H9 (cell line): ENCODE measurements around the gene RABEP1. TPM values are rescaled to one million over a fixed set of nuclear protein-coding genes. Genes with fewer than 3 reads are reported as not detected.

ENCODE experiments used
- DNase-seq: peaks from one replicate; pipeline ENCODE4 v3.0.0-alpha.2; 2017
- H2AFZ ChIP-seq: one replicate; pipeline ENCODE4 v1.6.1; 2013; ENCODE audit warnings: mild to moderate bottlenecking, low read length, control low read depth, moderate library complexity
- H2AK5ac ChIP-seq: 2 replicates; pipeline ENCODE4 v1.6.1; 2013; ENCODE audit warnings: low read length, control low read depth, mixed read lengths; ENCODE audit not compliant: insufficient read length
- H2BK120ac ChIP-seq: one replicate; pipeline ENCODE4 v1.6.1; 2013; ENCODE audit warnings: low read depth, mild to moderate bottlenecking, low read length, control low read depth, inconsistent platforms; ENCODE audit not compliant: poor library complexity, severe bottlenecking
- H2BK12ac ChIP-seq: 2 replicates; pipeline ENCODE4 v1.6.1; 2013; ENCODE audit warnings: low read length, control low read depth, mixed read lengths, low read depth; ENCODE audit not compliant: insufficient read length
- H2BK15ac ChIP-seq: 2 replicates; pipeline ENCODE4 v1.6.1; 2013; ENCODE audit warnings: low read depth, low read length, control low read depth
- H2BK20ac ChIP-seq: one replicate; pipeline ENCODE4 v1.6.1; 2013; ENCODE audit warnings: low read depth, mild to moderate bottlenecking, low read length, control low read depth, inconsistent platforms; ENCODE audit not compliant: poor library complexity, severe bottlenecking
- H2BK5ac ChIP-seq: 2 replicates; pipeline ENCODE4 v1.6.1; 2013; ENCODE audit warnings: low read length, control low read depth, mixed read lengths; ENCODE audit not compliant: insufficient read length
- H3K14ac ChIP-seq: 2 replicates; pipeline ENCODE4 v1.6.1; 2013; ENCODE audit warnings: low read length, control low read depth; ENCODE audit not compliant: insufficient read depth
- H3K18ac ChIP-seq: 2 replicates; pipeline ENCODE4 v1.6.1; 2013; ENCODE audit warnings: low read depth, mild to moderate bottlenecking, mixed read lengths, low read length, control low read depth; ENCODE audit not compliant: insufficient read length
- H3K23ac ChIP-seq: 2 replicates; pipeline ENCODE4 v1.6.1; 2013; ENCODE audit warnings: low read length, control low read depth, mixed read lengths, low read depth; ENCODE audit not compliant: insufficient read length
- H3K23me2 ChIP-seq: 2 replicates; pipeline ENCODE4 v1.6.1; 2013; ENCODE audit warnings: low read depth, mild to moderate bottlenecking, mixed read lengths, low read length, control low read depth; ENCODE audit not compliant: insufficient read length, poor library complexity, severe bottlenecking
- H3K27ac ChIP-seq: 2 replicates; pipeline ENCODE4 v1.5.1; 2013; ENCODE audit warnings: low read length, control low read depth, mixed read lengths, low read depth; ENCODE audit not compliant: insufficient read length
- H3K27me3 ChIP-seq: 2 replicates; pipeline ENCODE4 v1.6.1; 2013; ENCODE audit warnings: low read length, control low read depth, inconsistent platforms; ENCODE audit not compliant: insufficient read depth
- H3K4ac ChIP-seq: 2 replicates; pipeline ENCODE4 v1.6.1; 2013; ENCODE audit warnings: low read depth, mild to moderate bottlenecking, control low read depth, inconsistent platforms, low read length, moderate library complexity
- H3K4me1 ChIP-seq: 2 replicates; pipeline ENCODE4 v1.6.1; 2013; ENCODE audit warnings: low read length, control low read depth, inconsistent platforms; ENCODE audit not compliant: insufficient read depth
- H3K4me2 ChIP-seq: 2 replicates; pipeline ENCODE4 v1.6.1; 2013; ENCODE audit warnings: low read length, control low read depth, mixed read lengths; ENCODE audit not compliant: insufficient read length, insufficient read depth
- H3K56ac ChIP-seq: 2 replicates; pipeline ENCODE4 v1.6.1; 2013; ENCODE audit warnings: low read depth, mild to moderate bottlenecking, mixed read lengths, low read length, control low read depth; ENCODE audit not compliant: insufficient read length
- H3K79me1 ChIP-seq: 2 replicates; pipeline ENCODE4 v1.6.1; 2013; ENCODE audit warnings: low read depth, mild to moderate bottlenecking, moderate library complexity, low read length, control low read depth, inconsistent platforms; ENCODE audit not compliant: insufficient read depth, poor library complexity, severe bottlenecking
- H3K79me2 ChIP-seq: 2 replicates; pipeline ENCODE4 v1.6.1; 2013; ENCODE audit warnings: low read length, control low read depth, inconsistent platforms; ENCODE audit not compliant: insufficient read depth
- H3K9ac ChIP-seq: 2 replicates; pipeline ENCODE4 v1.6.1; 2013; ENCODE audit warnings: low read length, control low read depth, mixed read lengths; ENCODE audit not compliant: insufficient read length; ENCODE audit errors: extremely low read depth
- H3K9me3 ChIP-seq: one replicate; pipeline ENCODE4 v1.6.1; 2013; ENCODE audit warnings: low read depth, low read length, inconsistent platforms; ENCODE audit not compliant: control insufficient read depth
- H3T11ph ChIP-seq: one replicate; pipeline ENCODE4 v1.6.1; 2013; ENCODE audit warnings: mild to moderate bottlenecking, low read length, control low read depth, inconsistent platforms
- H4K20me1 ChIP-seq: one replicate; pipeline ENCODE4 v1.6.1; 2013; ENCODE audit not compliant: control insufficient read depth, insufficient read length, insufficient read depth
- H4K5ac ChIP-seq: 2 replicates; pipeline ENCODE4 v1.6.1; 2013; ENCODE audit warnings: low read depth, mild to moderate bottlenecking, mixed read lengths, low read length, control low read depth; ENCODE audit not compliant: insufficient read length
- H4K8ac ChIP-seq: replicated peaks from 2 replicates; pipeline ENCODE4 v1.6.1; 2013; ENCODE audit warnings: low read length, control low read depth, mixed read lengths, low read depth; ENCODE audit not compliant: insufficient read length
- H4K91ac ChIP-seq: 2 replicates; pipeline ENCODE4 v1.6.1; 2013; ENCODE audit warnings: low read depth, mild to moderate bottlenecking, moderate library complexity, mixed read lengths, low read length, control low read depth; ENCODE audit not compliant: insufficient read length
- H3K27ac Mint-ChIP-seq, 3 experiments: 2 replicates in 2 of 3; 3 replicates in 1 of 3; pipeline ENCODE4 v1.8.0; 2020 to 2021; ENCODE audit warnings: mixed read lengths in 3 of 3, mild to moderate bottlenecking in 1 of 3, moderate library complexity in 1 of 3
- H3K27me3 Mint-ChIP-seq: 2 replicates; pipeline ENCODE4 v1.8.0; 2021; ENCODE audit warnings: low read depth, mild to moderate bottlenecking, moderate library complexity, mixed read lengths
- H3K36me3 Mint-ChIP-seq, 3 experiments: 2 replicates in 2 of 3; 3 replicates in 1 of 3; pipeline ENCODE4 v1.8.0; 2020 to 2021; ENCODE audit warnings: low read depth in 3 of 3, mixed read lengths in 3 of 3; ENCODE audit not compliant: insufficient read depth in 1 of 3
- H3K4me1 Mint-ChIP-seq, 2 experiments: 2 replicates each; pipeline ENCODE4 v1.8.0; 2020; ENCODE audit warnings: mixed read lengths in 2 of 2
- H3K4me3 Mint-ChIP-seq, 2 experiments: 2 replicates in 1 of 2; 3 replicates in 1 of 2; pipeline ENCODE4 v1.8.0; 2020 to 2021; ENCODE audit warnings: mild to moderate bottlenecking in 2 of 2, mixed read lengths in 2 of 2, moderate library complexity in 1 of 2
- H3K9me3 Mint-ChIP-seq, 2 experiments: 2 replicates in 1 of 2; 3 replicates in 1 of 2; pipeline ENCODE4 v1.8.0; 2020; ENCODE audit warnings: mild to moderate bottlenecking in 2 of 2, mixed read lengths in 2 of 2, moderate library complexity in 1 of 2
- WGBS: extraction: QIAGEN DNeasy Blood & Tissue Kit; methylation state at CpG from one replicate; pipeline ENCODE4 v1.1.7; 2013; ENCODE audit warnings: missing lambda C conversion rate, low lambda C conversion rate, mixed read lengths; ENCODE audit not compliant: insufficient read length; ENCODE audit errors: extremely low coverage; 5-methylcytosine and 5-hydroxymethylcytosine counted together
- total RNA-seq: library from RNA; stranded (reverse); gene quantifications from 2 replicates; pipeline ENCODE4 v1.2.1, GENCODE V29; 2021
- TF ChIP-seq, protein P1 (sequence below): fragments of 200-600 bp; sonication (generic); conservative IDR thresholded peaks from 3 replicates; pipeline ENCODE4 v1.8.0; 2021; ENCODE audit warnings: antibody characterized with exemption, mild to moderate bottlenecking

The RABEP1 gene
- total RNA-seq, 1 experiment from 2014 or later: 46.9 TPM

DNA sequence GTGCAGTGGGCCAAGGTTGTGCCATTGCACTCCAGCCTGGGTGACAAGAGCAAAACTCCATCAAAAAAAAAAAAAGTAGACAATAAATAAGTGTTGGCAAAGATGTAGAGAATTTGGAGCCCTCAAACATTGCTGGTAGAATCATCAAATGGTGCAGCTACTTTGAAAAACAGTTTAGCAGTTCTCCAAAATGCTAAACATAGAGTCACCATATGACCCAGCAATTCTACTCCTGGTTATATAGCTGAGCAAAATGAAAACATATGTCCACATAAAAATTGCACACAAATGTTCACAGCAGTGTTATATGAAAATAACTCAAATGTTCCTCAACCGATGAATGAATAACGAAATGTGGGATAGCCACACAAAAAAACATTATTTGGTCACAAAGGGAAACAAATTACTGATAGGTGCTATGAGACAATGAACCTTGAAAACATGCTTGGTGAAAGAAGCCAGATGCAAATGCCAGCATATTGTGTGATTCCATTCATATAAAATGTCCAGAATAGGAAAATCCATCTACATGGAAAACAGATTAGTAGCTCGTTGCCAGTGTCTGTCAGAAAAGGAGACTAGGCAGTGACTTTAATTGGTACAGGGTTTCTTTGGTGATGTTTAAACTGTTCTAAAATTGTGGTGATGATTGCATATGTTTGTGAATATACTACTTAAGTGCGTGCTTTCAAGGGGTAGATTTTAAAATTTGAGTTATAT, 12.7 kb upstream of the RABEP1 start:
- Histone ChIP-seq H3T11ph (no peak overlapping the region), H2BK15ac (no peak overlapping the region), H3K79me1 (no peaks in the 10 kb centered on the region), H2BK20ac (no peak overlapping the region), H3K4me2 (no peak overlapping the region), H3K79me2 (no peaks in the 10 kb centered on the region), H4K20me1 (no peaks in the 10 kb centered on the region), H3K14ac (no peak overlapping the region), H2BK120ac (no peak overlapping the region), H4K91ac (no peak overlapping the region), H4K8ac (no peak overlapping the region), H2BK5ac (no peak overlapping the region), H4K5ac (no peak overlapping the region), H3K27ac (no peak overlapping the region), H3K18ac (no peak overlapping the region), H3K56ac (no peak overlapping the region), H2AK5ac (no peak overlapping the region), H3K9me3 (no peaks in the 10 kb centered on the region), H3K23me2 (no peaks in the 10 kb centered on the region), H3K9ac (no peak overlapping the region), H2BK12ac (no peak overlapping the region), H3K4ac (no peak overlapping the region), H3K4me1 (no peaks in the 10 kb centered on the region), H3K23ac (no peak overlapping the region), H2AFZ (no peak overlapping the region), H3K27me3 (no peaks in the 10 kb centered on the region)
- DNase-seq: no peak
- H3K36me3 Mint-ChIP-seq: no peaks in the 10 kb centered on the region
- no peaks in the 10 kb centered on the region; the same call in none of the 2 replicates for H3K27me3 Mint-ChIP-seq
- TF ChIP-seq, protein P1, sequence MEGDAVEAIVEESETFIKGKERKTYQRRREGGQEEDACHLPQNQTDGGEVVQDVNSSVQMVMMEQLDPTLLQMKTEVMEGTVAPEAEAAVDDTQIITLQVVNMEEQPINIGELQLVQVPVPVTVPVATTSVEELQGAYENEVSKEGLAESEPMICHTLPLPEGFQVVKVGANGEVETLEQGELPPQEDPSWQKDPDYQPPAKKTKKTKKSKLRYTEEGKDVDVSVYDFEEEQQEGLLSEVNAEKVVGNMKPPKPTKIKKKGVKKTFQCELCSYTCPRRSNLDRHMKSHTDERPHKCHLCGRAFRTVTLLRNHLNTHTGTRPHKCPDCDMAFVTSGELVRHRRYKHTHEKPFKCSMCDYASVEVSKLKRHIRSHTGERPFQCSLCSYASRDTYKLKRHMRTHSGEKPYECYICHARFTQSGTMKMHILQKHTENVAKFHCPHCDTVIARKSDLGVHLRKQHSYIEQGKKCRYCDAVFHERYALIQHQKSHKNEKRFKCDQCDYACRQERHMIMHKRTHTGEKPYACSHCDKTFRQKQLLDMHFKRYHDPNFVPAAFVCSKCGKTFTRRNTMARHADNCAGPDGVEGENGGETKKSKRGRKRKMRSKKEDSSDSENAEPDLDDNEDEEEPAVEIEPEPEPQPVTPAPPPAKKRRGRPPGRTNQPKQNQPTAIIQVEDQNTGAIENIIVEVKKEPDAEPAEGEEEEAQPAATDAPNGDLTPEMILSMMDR: no peak
- no CpG with 5 or more reads among the region's 4 CpGs for WGBS
- H3K27ac Mint-ChIP-seq: no peak overlapping the region
- H3K4me3 Mint-ChIP-seq: no peak overlapping the region
- peaks cover 0 to 4% of the 10 kb centered on the region in 2 experiments; a peak in 1 of 4 replicates for H3K4me1 Mint-ChIP-seq
- peaks cover 0 to 4% of the 10 kb centered on the region in 2 experiments; a peak in 1 of 5 replicates for H3K9me3 Mint-ChIP-seq
